ENCODE measurements around the gene BBX. TPM values are rescaled to one million over a fixed set of nuclear protein-coding genes. Genes with fewer than 3 reads are reported as not detected.

BBX gene
- total and polyA plus RNA-seq, 4 donors = 4.7 to 25.1 (median 20.5) TPM

DNA sequence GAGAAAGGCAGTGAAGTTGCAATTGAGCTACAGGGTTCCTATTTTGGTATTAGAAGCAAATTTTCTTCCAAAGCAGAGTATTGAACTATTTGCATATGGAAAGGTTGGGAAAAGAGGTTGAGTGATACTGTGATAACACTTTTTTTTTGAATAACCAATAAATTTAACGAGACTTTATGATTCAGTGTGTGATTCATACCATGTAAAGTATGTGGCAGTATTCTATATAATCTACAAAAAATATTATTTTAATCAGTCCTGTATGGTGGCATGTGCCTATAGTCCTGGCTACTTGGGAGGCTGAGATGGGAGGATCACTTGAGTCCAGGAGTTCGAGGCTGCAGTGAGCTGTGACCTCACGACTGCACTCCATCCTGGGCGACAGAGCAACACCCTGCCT lies 206.9 kb downstream of the BBX start:
- no peak for DNase-seq (ENCODE audit: low spot score)
- Histone ChIP-seq H3K4me3 (ENCODE audit: low read depth in 1 of 3, low read length in 3 of 3) (no peak overlapping the region), H3K4me1 (ENCODE audit: control insufficient read depth in 4 of 4, insufficient read depth in 4 of 4, low read length in 3 of 4) (no peaks in the 10 kb centered on the region), H3K9ac (ENCODE audit: low read depth in 1 of 2, low read length in 2 of 2) (no peak overlapping the region), H3K27ac (ENCODE audit: low read depth in 1 of 2, low read length in 2 of 2) (no peak overlapping the region), H3K27me3 (ENCODE audit: control insufficient read depth in 4 of 4, insufficient read depth in 4 of 4, low read length in 3 of 4) (no peaks in the 10 kb centered on the region), H3K36me3 (ENCODE audit: control insufficient read depth in 4 of 4, insufficient read depth in 3 of 4, low read depth in 1 of 4, low read length in 3 of 4) (peaks cover 2 to 15% (median 5%) of the 10 kb centered on the region in 4 donors), H3K9me3 (ENCODE audit: control insufficient read depth in 4 of 4, low read length in 3 of 4) (no peaks in the 10 kb centered on the region)
- WGBS = 96% methylated on average over 4 of the region's 4 CpGs
- TF ChIP-seq HNF4A (conservative IDR thresholded peaks at IDR 0.05) = no peak

DNA sequence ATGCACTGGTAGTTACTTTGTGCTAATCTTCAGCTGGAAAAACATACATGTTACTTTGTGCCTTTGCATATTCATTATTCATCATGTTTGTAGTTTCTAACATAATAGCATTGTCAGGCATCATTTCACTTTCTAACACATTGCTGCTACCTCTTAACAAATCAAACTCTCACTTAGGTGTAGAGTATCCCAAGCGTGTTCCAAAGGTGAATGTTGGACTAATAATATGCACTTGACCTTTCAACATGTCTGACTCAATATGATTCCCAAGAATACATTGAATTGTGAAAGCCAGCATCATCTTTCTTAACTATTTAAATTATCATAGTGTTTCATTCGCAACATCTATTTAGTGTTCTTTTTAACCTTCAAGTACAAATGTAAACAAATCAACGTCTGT lies 211.6 kb downstream of the BBX start:
- Histone ChIP-seq H3K9ac (ENCODE audit: low read depth in 1 of 2, low read length in 2 of 2) (no peak overlapping the region), H3K27me3 (ENCODE audit: control insufficient read depth in 4 of 4, insufficient read depth in 4 of 4, low read length in 3 of 4) (no peaks in the 10 kb centered on the region), H3K4me3 (ENCODE audit: low read depth in 1 of 3, low read length in 3 of 3) (no peak overlapping the region), H3K9me3 (ENCODE audit: control insufficient read depth in 4 of 4, low read length in 3 of 4) (no peaks in the 10 kb centered on the region), H3K36me3 (ENCODE audit: control insufficient read depth in 4 of 4, insufficient read depth in 3 of 4, low read depth in 1 of 4, low read length in 3 of 4) (peaks cover 0 to 7% (median 2%) of the 10 kb centered on the region in 4 donors), H3K27ac (ENCODE audit: low read depth in 1 of 2, low read length in 2 of 2) (no peak overlapping the region), H3K4me1 (ENCODE audit: control insufficient read depth in 4 of 4, insufficient read depth in 4 of 4, low read length in 3 of 4) (no peaks in the 10 kb centered on the region)
- 77% methylated on average over 3 of the region's 3 CpGs for WGBS
- no peak for DNase-seq (ENCODE audit: low spot score)
- no peak for TF ChIP-seq SP1 (IDR thresholded peaks at IDR 0.05)
- TF ChIP-seq TAF1 (conservative IDR thresholded peaks at IDR 0.05) = no peak
- no peak for TF ChIP-seq EGR1 (IDR thresholded peaks at IDR 0.05; ENCODE audit: low read depth in 2 of 2)
- no peak for TF ChIP-seq FOXA1 (IDR thresholded peaks at IDR 0.05)
- no peak for TF ChIP-seq HNF4G (IDR thresholded peaks at IDR 0.05)
- TF ChIP-seq, protein P1, sequence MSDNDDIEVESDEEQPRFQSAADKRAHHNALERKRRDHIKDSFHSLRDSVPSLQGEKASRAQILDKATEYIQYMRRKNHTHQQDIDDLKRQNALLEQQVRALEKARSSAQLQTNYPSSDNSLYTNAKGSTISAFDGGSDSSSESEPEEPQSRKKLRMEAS (IDR thresholded peaks at IDR 0.05) = no peak
- TF ChIP-seq NR2F2 (IDR thresholded peaks at IDR 0.05) = no peak
- TF ChIP-seq JUND (IDR thresholded peaks at IDR 0.05) = no peak
- TF ChIP-seq, protein P2, sequence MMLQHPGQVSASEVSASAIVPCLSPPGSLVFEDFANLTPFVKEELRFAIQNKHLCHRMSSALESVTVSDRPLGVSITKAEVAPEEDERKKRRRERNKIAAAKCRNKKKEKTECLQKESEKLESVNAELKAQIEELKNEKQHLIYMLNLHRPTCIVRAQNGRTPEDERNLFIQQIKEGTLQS (IDR thresholded peaks at IDR 0.05) = no peak
- TF ChIP-seq, protein P3, sequence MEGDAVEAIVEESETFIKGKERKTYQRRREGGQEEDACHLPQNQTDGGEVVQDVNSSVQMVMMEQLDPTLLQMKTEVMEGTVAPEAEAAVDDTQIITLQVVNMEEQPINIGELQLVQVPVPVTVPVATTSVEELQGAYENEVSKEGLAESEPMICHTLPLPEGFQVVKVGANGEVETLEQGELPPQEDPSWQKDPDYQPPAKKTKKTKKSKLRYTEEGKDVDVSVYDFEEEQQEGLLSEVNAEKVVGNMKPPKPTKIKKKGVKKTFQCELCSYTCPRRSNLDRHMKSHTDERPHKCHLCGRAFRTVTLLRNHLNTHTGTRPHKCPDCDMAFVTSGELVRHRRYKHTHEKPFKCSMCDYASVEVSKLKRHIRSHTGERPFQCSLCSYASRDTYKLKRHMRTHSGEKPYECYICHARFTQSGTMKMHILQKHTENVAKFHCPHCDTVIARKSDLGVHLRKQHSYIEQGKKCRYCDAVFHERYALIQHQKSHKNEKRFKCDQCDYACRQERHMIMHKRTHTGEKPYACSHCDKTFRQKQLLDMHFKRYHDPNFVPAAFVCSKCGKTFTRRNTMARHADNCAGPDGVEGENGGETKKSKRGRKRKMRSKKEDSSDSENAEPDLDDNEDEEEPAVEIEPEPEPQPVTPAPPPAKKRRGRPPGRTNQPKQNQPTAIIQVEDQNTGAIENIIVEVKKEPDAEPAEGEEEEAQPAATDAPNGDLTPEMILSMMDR (IDR thresholded peaks at IDR 0.05; ENCODE audit: low read depth, low read length, missing input control) = no peak
- TF ChIP-seq, protein P4, sequence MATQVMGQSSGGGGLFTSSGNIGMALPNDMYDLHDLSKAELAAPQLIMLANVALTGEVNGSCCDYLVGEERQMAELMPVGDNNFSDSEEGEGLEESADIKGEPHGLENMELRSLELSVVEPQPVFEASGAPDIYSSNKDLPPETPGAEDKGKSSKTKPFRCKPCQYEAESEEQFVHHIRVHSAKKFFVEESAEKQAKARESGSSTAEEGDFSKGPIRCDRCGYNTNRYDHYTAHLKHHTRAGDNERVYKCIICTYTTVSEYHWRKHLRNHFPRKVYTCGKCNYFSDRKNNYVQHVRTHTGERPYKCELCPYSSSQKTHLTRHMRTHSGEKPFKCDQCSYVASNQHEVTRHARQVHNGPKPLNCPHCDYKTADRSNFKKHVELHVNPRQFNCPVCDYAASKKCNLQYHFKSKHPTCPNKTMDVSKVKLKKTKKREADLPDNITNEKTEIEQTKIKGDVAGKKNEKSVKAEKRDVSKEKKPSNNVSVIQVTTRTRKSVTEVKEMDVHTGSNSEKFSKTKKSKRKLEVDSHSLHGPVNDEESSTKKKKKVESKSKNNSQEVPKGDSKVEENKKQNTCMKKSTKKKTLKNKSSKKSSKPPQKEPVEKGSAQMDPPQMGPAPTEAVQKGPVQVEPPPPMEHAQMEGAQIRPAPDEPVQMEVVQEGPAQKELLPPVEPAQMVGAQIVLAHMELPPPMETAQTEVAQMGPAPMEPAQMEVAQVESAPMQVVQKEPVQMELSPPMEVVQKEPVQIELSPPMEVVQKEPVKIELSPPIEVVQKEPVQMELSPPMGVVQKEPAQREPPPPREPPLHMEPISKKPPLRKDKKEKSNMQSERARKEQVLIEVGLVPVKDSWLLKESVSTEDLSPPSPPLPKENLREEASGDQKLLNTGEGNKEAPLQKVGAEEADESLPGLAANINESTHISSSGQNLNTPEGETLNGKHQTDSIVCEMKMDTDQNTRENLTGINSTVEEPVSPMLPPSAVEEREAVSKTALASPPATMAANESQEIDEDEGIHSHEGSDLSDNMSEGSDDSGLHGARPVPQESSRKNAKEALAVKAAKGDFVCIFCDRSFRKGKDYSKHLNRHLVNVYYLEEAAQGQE (IDR thresholded peaks at IDR 0.05) = no peak
- TF ChIP-seq FOXA2 (IDR thresholded peaks at IDR 0.05) = no peak
- TF ChIP-seq RAD21 (IDR thresholded peaks at IDR 0.05) = no peak
- TF ChIP-seq, protein P5, sequence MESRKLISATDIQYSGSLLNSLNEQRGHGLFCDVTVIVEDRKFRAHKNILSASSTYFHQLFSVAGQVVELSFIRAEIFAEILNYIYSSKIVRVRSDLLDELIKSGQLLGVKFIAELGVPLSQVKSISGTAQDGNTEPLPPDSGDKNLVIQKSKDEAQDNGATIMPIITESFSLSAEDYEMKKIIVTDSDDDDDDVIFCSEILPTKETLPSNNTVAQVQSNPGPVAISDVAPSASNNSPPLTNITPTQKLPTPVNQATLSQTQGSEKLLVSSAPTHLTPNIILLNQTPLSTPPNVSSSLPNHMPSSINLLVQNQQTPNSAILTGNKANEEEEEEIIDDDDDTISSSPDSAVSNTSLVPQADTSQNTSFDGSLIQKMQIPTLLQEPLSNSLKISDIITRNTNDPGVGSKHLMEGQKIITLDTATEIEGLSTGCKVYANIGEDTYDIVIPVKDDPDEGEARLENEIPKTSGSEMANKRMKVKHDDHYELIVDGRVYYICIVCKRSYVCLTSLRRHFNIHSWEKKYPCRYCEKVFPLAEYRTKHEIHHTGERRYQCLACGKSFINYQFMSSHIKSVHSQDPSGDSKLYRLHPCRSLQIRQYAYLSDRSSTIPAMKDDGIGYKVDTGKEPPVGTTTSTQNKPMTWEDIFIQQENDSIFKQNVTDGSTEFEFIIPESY (IDR thresholded peaks at IDR 0.05) = no peak
- TF ChIP-seq GABPA (IDR thresholded peaks at IDR 0.05 in 1 of 2, conservative IDR thresholded peaks at IDR 0.05 in 1 of 2) = no peak
- TF ChIP-seq YY1 (IDR thresholded peaks at IDR 0.05) = no peak
- no peak for TF ChIP-seq HNF4A (conservative IDR thresholded peaks at IDR 0.05)
- TF ChIP-seq RXRA (IDR thresholded peaks at IDR 0.05) = no peak
